ENCODE data around the gene SPAM1. TPM values are rescaled to one million over a fixed set of nuclear protein-coding genes. Genes with fewer than 3 reads are reported as not detected.
"Not testable (repeated sequence)": the region's sequence is repeated elsewhere in the genome, so short reads cannot be mapped to it uniquely, and the experiment has no call there.

SPAM1 gene
- not detected in 2 replicates for total RNA-seq (2014; rRNA removed; shearing (Covaris generic))
- not detected in 2 replicates for polyA plus RNA-seq (2014; cell fraction: nucleus; rRNA removed)

GRCh38 chr7:123924941-123925340 lies at the start of gene SPAM1:
Gene SPAM1, plus strand, starts transcription at chr7:123925241. Its CDS starts 28,330 bp downstream, at chr7:123953571.
- no peak for DNase-seq (ENCODE audit: extremely low read depth, low read depth)

- no peak for DNase-seq (ENCODE audit: extremely low read depth, low read depth)
These were observed 48.3 kb upstream of the SPAM1 start for GRCh38 chr7:123876557-123877256.

GRCh38 chr7:123879628-123880027 lies 45.4 kb upstream of the SPAM1 start:
- DNase-seq (ENCODE audit: extremely low read depth, low read depth): no peak

GRCh38 chr7:123881300-123881699 lies 43.7 kb upstream of the SPAM1 start:
- DNase-seq (ENCODE audit: extremely low read depth, low read depth): no peak

GRCh38 chr7:123883154-123883553 lies 41.9 kb upstream of the SPAM1 start:
- no peak for DNase-seq (ENCODE audit: extremely low read depth, low read depth)

- no peak for DNase-seq (ENCODE audit: extremely low read depth, low read depth)
These were observed 36.8 kb upstream of the SPAM1 start for GRCh38 chr7:123888192-123888591.

- DNase-seq (ENCODE audit: extremely low read depth, low read depth): not testable (repeated sequence)
These were observed 30.3 kb upstream of the SPAM1 start for GRCh38 chr7:123894753-123895152.

GRCh38 chr7:123901101-123901500 lies 23.9 kb upstream of the SPAM1 start:
- DNase-seq (ENCODE audit: extremely low read depth, low read depth): no peak

GRCh38 chr7:123905714-123906113 lies 19.3 kb upstream of the SPAM1 start:
- no peak for DNase-seq (ENCODE audit: extremely low read depth, low read depth)

- peak; percentile 20 for DNase-seq (ENCODE audit: extremely low read depth, low read depth)
These were observed 8.8 kb upstream of the SPAM1 start for GRCh38 chr7:123916240-123916724.

GRCh38 chr7:123917878-123918277 lies 7.2 kb upstream of the SPAM1 start:
- DNase-seq (ENCODE audit: extremely low read depth, low read depth): no peak

- no peak for DNase-seq (ENCODE audit: extremely low read depth, low read depth)
These were observed 6.7 kb upstream of the SPAM1 start for GRCh38 chr7:123918309-123918708.

- DNase-seq (ENCODE audit: extremely low read depth, low read depth): no peak
These were observed 1.4 kb upstream of the SPAM1 start for GRCh38 chr7:123923599-123923998.

- DNase-seq (ENCODE audit: extremely low read depth, low read depth): no peak
These were observed 4.1 kb downstream of the SPAM1 start for GRCh38 chr7:123929107-123929506.

- DNase-seq (ENCODE audit: extremely low read depth, low read depth): no peak
These were observed 4.6 kb downstream of the SPAM1 start for GRCh38 chr7:123929655-123930054.

GRCh38 chr7:123935436-123936381 lies 10.7 kb downstream of the SPAM1 start:
- no peak for DNase-seq (ENCODE audit: extremely low read depth, low read depth)

- no peak for DNase-seq (ENCODE audit: extremely low read depth, low read depth)
These were observed 11.3 kb downstream of the SPAM1 start for GRCh38 chr7:123936388-123936787.

GRCh38 chr7:123939784-123940183 lies 14.7 kb downstream of the SPAM1 start:
- DNase-seq (ENCODE audit: extremely low read depth, low read depth): no peak

- no peak for DNase-seq (ENCODE audit: extremely low read depth, low read depth)
These were observed 16.5 kb downstream of the SPAM1 start for GRCh38 chr7:123941391-123942180.

GRCh38 chr7:123944395-123944794 lies 19.4 kb downstream of the SPAM1 start:
- no peak for DNase-seq (ENCODE audit: extremely low read depth, low read depth)

GRCh38 chr7:123945938-123946337 lies 20.9 kb downstream of the SPAM1 start:
- DNase-seq (ENCODE audit: extremely low read depth, low read depth): no peak

Data from NCI-H460 (cell line).